Activated T-helper 1 cell treated with anti-CD3 and anti-CD28 coated beads, Interleukin-2, amount 50 U/mL, for 16 hours (primary cell): ENCODE measurements around the gene BBS12.

ENCODE experiments used
- DNase-seq, 2 donors: peaks; one replicate each; pipeline ENCODE4 v3.0.0-alpha.2; 2020; ENCODE audit warnings: low read depth in 1 of 2, low spot score in 1 of 2

BBS12 gene

DNA sequence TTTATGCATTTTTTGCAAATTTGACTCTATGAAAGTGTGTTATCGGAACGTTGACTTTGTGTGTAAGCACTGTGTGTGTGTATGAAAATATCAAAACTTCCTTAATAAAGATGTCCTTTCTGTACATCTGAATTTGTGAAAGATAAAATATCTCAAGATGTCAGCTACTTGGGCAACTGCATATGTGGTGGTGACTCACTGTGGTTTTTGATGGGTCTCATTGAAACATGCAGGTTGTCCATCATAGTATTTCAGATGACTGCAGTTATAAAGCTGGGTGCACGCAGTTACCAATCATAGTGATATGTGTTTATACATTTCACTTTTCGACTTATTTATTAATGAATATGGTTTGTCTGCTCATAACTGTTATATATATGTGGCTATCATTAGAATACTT lies 19.7 kb upstream of the BBS12 start:
- no peak for DNase-seq

DNA sequence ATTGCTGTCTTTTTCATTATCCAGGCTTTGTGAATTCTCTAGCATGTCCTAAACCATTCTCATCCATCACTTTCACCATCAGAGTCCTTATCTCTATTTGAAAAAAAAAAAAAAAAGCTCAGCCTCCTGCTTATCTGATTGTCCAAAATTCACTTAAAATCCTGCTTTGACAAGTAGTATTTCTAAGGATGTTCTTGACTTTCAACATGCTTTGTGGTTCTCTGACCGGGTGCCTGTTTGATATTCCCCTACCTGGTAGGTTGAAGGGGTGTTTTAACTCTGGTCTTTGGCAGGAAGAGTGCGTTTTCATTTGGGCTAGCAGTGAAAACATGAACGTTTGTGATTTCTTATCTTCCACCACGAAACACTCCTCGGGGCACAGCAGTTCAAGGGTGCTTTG lies 17.3 kb upstream of the BBS12 start:
- DNase-seq, result no peak

DNA sequence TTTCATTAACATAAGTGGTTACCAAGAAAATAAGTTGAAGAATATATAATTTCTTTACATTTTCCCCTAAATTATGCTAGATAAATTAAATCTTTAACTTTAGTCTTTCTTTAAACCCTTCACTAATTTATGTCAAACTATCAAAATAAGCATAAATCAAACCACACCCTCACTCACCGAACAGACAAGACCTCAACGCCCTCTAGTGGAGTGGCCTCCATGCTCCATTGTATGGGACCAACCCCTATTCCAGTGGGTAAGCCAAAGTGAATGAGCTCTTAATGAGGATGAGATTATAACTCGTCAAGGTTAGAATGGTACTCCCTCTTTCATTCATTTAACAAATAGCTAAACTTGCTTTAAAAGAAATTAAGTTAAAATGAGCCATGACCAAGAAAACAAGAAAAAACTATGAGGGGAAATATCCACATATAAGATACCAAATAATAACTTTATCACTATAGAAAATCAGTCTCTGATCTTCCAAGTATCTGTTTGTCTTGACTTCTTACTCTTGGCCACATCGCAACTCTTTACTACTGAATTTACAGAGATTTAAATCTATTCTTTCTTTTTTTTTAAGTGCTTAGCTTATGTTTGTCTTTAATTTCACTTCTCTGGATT lies 15.6 kb upstream of the BBS12 start:
- DNase-seq, result peak; percentile 50

DNA sequence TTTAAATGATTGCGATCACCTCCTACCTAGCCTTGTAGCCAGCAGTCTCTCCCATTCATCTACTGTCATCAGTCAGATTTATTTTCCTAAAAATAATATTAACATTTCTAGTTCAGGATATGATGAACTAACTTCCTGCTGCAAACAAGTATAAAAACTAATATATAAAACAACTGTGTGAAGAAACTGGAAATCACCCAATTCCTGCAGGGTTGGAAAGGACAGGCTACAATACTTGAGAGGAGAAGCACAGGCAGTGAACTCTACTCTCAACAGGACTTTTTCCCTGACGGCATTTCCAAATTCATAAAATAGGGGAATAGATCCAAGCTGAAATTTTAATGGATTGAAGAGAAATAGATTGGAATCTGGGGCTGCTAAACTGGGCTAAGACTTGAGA lies 14.2 kb upstream of the BBS12 start:
- DNase-seq, result no peak

DNA sequence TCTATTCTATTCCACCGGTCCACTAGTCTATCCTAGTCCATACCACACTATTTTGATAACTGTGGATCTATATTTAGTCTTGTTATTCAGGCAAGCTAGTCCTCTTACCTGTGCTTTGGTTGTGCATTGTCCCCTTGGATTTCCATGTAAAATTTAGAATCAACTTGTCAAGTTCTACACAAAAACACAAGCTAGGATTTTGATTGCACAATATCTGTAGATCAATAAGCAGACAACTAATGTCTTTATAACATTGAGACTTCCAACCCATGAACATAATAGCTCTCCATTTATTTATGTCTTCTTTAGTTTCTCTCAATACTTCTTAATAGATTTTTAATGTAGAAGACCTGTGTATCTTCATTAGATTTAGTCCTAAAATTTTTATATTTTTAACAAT lies 10.2 kb upstream of the BBS12 start:
- DNase-seq, result no peak

DNA sequence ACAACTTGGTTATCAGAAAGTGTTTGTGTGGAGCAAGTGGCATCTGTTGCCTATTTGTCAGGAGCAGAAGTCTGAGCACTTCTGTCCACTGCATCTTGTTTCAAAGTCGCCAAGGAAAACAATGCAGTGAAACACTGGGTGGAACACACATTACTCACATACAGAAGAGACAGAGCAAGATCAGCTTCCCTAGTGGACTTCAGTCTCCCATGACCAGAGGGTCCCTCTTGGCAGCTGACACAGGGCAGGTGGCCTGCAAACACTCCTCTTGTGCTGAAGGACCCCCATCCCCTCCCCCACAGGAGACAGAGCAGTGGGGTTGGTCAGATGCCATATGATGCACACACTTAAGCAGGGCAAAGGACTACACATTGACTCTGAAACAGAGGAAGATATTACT lies 3.6 kb upstream of the BBS12 start:
- DNase-seq, result no peak

DNA sequence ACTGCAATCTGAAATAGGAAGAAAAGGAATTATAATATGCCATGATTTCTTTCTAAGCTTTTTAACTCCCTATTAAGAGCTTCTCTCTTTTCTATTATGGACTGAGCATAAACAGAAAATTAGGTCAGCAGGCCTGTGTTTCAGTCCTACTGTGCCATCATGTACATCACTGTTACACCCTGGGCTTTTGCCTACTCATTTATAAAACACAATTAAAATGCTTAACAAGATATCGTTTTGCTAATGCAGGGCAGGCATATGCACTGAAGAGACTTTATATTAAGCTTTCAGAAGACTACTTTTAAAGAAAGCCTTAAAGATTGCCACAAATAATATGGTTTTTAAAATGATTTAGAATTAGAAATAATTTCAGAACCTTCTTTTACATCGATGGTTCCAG lies 828 bp upstream of the BBS12 start:
- no peak for DNase-seq

DNA sequence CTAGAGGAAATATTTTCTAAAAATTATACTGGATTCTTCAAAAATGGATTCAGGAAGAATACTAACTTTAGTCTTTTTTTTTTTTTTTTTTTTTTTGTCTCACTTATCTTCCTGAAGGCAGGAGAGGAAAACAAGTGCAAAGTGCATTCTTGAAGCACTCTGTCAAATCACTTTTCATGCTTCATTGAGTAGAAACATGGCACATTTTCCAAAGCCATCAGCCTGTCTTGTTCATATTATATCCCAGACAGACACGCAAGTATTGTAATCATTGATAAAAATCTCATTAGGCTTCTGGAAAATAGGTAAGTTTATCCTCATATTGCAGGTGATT lies 1.2 kb downstream of the BBS12 start:
- no peak for DNase-seq

DNA sequence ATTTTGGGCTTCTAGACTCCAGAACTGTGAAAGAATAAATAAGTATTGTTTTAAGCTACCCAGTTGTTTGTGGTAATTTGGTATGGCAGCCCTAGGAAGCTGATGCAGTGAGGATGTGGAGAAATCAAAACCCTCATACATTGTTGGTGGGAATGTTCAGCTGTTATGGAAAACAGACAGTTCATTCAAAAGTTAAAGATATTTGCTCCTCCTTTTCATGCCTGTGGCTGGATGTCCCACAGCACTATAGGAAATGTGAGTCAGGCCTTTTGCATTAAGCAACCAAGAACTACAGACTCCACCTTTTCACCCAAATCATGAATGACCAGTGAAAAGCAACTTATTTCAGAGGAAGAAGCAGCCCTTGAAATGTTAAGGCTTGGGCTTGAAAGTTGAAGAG lies 6.7 kb downstream of the BBS12 start:
- no peak for DNase-seq

DNA sequence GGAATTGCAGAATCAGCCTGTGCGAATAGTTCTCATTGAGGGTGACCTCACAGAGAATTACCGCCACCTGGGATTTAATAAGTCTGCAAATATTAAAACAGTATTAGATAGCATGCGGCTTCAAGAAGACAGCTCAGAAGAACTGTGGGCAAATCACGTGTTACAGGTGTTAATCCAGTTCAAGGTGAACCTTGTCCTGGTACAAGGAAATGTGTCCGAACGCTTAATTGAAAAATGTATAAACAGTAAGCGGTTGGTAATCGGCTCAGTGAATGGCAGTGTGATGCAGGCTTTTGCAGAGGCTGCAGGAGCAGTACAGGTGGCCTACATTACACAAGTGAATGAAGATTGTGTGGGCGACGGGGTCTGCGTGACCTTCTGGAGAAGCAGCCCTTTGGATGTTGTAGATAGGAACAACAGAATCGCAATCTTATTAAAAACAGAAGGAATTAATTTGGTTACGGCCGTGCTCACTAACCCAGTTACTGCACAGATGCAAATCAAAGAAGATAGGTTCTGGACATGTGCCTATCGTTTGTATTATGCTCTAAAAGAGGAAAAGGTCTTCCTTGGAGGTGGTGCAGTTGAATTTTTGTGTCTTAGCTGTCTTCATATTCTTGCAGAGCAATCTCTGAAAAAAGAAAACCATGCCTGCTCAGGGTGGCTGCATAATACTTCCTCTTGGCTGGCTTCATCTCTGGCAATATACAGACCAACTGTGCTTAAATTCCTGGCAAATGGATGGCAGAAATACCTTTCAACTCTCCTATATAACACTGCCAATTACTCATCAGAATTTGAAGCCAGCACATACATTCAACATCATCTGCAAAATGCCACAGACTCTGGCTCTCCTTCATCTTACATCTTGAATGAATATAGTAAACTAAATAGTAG lies 10.7 kb downstream of the BBS12 start:
- no peak for DNase-seq

DNA sequence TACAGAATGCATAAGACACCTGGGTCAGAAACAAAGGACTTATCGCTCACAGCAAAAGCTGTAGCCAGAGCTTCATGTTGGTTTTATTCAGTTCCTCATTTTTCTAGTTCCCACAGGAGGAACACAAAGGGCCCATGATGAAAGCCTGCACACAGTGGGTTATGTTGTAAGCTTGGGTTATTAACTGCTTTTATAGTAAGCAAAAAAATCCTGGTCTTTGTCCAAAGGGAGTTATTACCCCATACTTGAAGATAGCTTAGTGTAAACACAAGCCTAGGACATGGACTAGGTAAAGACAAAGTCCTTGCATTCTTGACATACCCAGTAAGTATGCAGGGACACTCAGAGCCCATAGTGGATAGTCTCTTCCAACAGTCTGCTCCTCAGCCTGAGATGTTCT lies 11.7 kb downstream of the BBS12 start:
- DNase-seq, result no peak

DNA sequence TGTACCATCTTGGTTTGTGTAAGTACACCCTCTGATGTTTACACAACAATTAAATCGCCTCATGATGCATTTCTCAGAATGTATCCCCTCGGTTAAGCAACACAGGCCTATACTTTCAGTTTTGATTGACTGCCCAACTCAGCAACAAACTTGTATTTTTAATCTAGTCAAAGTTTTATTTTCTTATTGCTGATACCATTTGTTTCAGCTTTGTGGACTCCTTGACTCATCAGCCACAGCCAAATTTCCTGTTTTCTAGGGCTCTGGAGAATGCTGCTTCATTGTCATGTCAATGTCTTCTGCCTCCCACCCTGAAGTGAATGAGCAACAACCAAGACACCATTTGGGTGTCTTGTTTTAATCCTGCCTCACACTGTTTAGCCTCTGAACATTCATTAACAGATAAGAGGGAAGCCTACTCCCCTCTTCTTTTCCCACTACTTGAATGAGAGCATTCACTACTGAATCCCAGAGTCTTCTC lies 14.0 kb downstream of the BBS12 start:
- no peak for DNase-seq

DNA sequence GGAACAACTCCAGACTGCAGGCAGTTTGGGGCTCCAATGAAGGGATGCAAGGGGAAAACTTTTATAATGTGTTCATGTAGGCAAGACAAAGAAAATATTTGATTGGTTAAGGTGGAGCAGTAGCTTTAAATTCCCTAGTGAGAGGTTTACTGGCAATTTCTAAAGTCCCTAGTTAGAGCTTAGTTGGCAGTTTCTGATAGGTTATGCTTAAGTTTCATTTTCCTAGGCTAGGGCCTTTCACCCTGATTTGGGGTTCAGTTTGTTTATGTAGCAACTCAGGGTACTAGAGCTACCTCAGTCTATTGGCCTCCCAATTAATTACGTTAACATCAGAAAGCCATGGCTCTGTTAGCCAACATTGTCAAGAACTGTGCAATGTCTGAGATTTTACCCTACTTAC lies 14.6 kb downstream of the BBS12 start:
- no peak for DNase-seq

DNA sequence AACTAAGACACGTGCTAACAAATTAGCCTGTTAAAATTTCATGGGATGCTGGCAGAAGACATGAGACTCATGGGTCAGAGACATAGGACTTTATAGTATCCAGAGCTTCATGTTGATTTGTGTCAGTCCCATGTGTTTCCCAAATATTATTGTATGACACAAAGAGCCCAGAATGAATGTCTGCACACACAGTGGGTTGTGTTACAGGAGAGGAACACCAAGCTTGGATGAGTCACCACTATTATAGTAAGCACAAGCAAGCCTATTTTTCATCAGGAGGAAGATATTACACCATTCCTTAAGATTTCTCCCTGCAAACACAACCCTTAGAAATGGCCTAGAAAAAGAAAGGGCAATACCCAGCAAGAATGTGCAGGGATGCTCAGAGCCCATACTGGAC lies 15.4 kb downstream of the BBS12 start:
- DNase-seq, result no peak

DNA sequence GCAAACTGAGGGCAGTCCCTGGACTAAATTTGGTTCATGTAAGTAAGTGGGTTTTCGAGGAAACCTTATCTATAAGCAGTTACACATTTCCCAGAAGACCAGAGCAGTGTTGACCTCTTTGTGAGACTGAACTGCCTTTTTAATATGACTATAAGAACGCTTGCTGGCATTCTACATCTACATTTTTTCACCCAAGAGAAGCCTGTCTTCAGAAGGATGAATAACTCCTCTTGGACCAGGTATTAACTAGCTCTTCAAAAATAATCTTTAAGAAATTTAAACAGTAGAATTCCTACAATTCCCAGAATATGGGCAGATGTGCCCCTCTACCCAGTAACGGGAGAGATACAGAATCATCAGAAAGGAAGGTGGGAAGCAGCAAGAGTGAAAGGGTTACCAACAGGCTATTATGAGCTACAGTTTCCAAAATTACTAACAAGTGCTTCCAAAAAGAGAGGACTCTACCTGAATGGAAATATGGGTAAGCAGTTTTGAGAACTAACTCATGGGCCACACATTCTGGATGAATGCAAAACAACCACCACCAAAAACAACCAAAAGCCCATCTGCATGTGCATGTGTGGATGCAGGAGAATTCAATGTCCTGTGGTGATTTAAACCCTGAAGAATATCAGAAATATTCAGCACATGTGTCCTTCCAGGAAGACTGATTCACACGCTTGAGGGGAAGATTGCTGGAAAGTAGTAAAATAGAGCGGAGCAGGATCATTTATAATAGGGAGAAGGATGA lies 17.4 kb downstream of the BBS12 start:
- DNase-seq, result no peak

DNA sequence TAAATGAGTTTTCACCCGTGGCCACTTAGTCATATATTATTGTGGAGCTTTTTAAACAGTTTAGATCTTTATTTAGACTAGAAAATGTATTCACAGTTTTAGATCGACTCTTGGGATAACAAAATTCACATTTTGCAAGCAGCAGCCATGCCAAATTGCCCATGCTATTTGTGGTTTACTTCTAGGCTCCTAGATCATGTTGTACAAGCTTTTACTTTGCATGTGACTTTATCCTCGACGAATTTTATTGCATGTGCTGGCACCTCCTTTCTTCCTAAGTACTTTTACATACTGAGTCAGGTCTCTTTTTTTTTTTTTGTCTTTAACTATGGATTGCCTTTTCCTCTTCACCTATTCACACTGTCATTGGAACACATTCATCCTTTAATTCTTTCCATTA lies 23.2 kb downstream of the BBS12 start:
- no peak for DNase-seq

DNA sequence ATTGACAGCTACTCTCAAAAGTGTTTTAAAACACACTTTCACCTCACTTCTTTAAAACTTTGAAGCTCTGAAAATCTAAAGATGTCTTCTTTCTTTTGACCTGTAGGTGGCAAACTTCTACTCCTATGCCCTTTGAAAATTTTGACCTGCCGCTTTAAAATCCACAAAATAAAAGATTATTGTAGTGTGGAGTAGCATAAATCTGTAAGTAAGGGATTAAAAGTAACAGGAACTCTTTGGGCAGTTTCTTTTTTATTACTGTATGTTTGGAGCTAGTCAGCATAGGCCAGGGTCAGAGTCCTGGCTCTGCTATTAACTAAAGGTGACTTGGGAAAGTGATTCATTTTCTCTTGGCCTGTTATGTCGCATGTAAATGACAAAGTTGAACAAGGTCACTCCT lies 25.5 kb downstream of the BBS12 start:
- DNase-seq, result no peak

DNA sequence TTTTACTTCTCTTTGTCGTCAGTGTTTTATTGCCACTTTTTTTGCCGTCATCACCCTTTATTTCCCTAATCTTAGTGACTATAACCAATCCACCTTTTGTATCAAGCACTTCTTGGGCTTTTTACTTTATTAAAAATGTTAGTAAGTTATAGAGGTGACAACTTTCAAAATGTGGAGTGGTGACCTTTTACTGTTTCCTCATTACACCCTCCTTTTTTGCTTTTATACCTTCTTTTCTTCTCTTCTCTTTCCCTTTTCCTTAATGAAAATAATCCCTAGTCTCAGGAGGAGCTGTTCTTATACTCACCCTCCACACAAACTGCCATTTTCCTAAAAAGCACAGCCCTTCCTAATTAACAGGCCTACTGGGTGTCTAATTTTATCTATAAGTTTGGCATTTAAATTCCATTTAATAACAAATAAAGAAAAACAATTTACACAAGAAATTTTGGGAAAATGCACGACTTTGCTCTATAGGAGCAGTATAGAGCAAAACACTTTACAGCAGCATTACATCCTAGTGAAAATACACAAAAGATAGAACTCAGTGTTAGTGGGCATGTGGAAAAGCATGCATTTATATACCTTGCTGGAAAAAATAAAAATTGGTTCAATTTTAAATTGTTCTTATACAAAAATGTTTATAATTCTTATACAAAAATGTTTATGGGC lies 27.3 kb downstream of the BBS12 start:
- no peak for DNase-seq

DNA sequence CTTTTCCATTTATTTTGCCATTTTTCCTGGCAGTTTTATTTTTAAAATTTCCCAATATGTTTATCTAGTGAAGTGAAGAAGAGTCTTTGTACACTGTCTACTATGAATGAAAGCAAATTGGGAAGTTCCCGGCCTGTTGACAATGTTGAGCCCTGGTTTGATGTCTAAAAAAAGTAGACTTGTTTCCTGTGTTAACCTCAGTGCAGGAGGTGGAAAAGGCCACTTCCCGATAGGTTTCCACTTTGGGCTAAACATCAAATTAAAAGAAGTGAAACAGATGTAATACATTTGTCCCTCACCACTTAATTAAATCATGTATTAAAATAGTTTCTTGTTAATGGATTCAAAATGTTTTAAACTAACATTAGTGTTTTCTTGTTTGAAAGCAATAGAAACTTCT lies 30.0 kb downstream of the BBS12 start:
- DNase-seq, result no peak

DNA sequence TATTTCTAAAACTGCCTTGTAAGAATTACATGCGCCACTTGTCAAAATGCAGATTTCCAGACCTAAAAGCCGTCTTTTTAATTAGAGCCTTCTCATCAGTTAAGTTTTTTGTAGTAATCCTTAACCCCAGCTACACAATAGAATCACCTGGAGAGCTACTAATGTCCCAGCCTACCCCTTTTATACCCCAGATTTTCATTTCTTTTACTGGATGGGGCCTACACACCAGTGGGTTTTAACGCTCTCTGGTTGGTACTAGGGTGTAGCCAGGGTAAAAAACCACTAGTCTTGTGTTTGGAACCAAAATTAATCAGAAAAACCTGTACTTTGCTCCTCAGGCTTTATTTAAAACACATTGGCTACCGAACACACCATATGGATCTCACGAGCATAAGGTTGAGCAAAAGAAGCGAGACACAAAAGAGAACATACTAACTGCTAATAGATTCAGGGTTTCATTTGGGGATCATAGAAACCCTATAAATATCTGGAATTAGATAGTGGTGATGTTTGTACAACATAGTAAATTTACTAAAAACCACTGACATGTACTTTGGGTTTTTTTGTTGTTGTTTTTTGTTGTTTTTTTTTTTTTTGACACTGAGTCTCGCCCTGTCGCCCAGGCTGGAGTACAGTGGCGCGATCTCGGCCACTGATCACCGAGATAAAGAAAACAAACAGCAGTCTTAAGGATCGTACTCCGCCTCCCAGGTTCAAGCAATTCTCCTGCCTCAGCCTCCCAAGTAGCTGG lies 30.6 kb downstream of the BBS12 start:
- no peak for DNase-seq
